Amniotic stem cell (primary cell): ENCODE results near the gene FCRLB.
"Not testable (repeated sequence)": the region's sequence is repeated elsewhere in the genome, so short reads cannot be mapped to it uniquely, and the experiment has no call there.

ENCODE experiments used
- DNase-seq: peaks from one replicate; lab custom pipeline; 2025; lab: John Stamatoyannopoulos, UW

Gene FCRLB

GRCh38 chr1:161719325-161719611 is 2.1 kb upstream of the FCRLB start:
- no peak for DNase-seq

GRCh38 chr1:161720422-161720821 is 922 bp upstream of the FCRLB start:
- DNase-seq = no peak

- DNase-seq = peak; percentile 16
Measured at GRCh38 chr1:161721738-161722343, 497 bp downstream of the FCRLB start.

GRCh38 chr1:161722406-161722805 is 1.1 kb downstream of the FCRLB start:
- DNase-seq = no peak

- no peak for DNase-seq
Measured at GRCh38 chr1:161723459-161724141, 2.3 kb downstream of the FCRLB start.

- not testable (repeated sequence) for DNase-seq
Measured at GRCh38 chr1:161725258-161725907, 4.0 kb downstream of the FCRLB start.

GRCh38 chr1:161725908-161726472 is 4.6 kb downstream of the FCRLB start:
- DNase-seq = no peak

GRCh38 chr1:161726473-161727255 is 5.3 kb downstream of the FCRLB start:
- DNase-seq = peak; percentile 68

- DNase-seq = no peak
Measured at GRCh38 chr1:161727256-161727924, 6.0 kb downstream of the FCRLB start.

GRCh38 chr1:161728376-161729226 is 7.3 kb downstream of the FCRLB start:
- no peak for DNase-seq

GRCh38 chr1:161730050-161730564 is 8.8 kb downstream of the FCRLB start:
- no peak for DNase-seq

GRCh38 chr1:161731241-161731640 is 9.9 kb downstream of the FCRLB start:
- DNase-seq = no peak

GRCh38 chr1:161731981-161732718 is 10.8 kb downstream of the FCRLB start:
- DNase-seq = no peak

GRCh38 chr1:161733526-161733925 is 12.2 kb downstream of the FCRLB start:
- DNase-seq = peak; percentile 59

GRCh38 chr1:161735837-161736236 is 14.5 kb downstream of the FCRLB start:
- DNase-seq = no peak

GRCh38 chr1:161736335-161736969 is 15.1 kb downstream of the FCRLB start:
- DNase-seq = no peak

GRCh38 chr1:161737625-161738024 is 16.3 kb downstream of the FCRLB start:
- no peak for DNase-seq

GRCh38 chr1:161738627-161739287 is 17.4 kb downstream of the FCRLB start:
- DNase-seq = peak; percentile 24
